OCI-LY7 (cell line): ENCODE data around the gene RXFP1. TPM values are rescaled to one million over a fixed set of nuclear protein-coding genes. Genes with fewer than 3 reads are reported as not detected.

Source experiments
- BruUV-seq: library from RNA; stranded (reverse); fragments of 400-500 nt; replicated peaks from 2 replicates; lab custom pipeline; 2021; lab: Mats Ljungman, UMichigan
- CTCF ChIA-PET: fragments of 300-600 bp; sonication (Branson Sonifier 250); formaldehyde crosslinking; loops from one replicate; lab custom pipeline; 2022; ENCODE audit warnings: antibody characterized with exemption; ENCODE audit not compliant: unreplicated experiment; lab: Charles Lee
- POLR2A ChIA-PET: fragments of 300-600 bp; sonication (Branson Sonifier 250); formaldehyde crosslinking; loops from one replicate; lab custom pipeline; 2022; ENCODE audit warnings: antibody characterized with exemption; lab: Charles Lee
- DNase-seq: peaks from one replicate; pipeline ENCODE4 v3.0.0-alpha.2; 2015; ENCODE audit warnings: low spot score
- H2AFZ ChIP-seq: fragments of 200-600 bp; sonication (generic), shearing (Covaris generic); 2 replicates; pipeline ENCODE4 v1.6.1; 2014; ENCODE audit warnings: mild to moderate bottlenecking, antibody characterized with exemption, low read length, moderate library complexity
- H3K27ac ChIP-seq: fragments of 200-600 bp; sonication (generic); 2 replicates; pipeline ENCODE4 v1.5.1; 2014; ENCODE audit warnings: mixed run types, low read depth, mild to moderate bottlenecking, moderate library complexity, low read length, inconsistent platforms; ENCODE audit not compliant: poor library complexity, severe bottlenecking
- H3K36me3 ChIP-seq: fragments of 200-600 bp; sonication (generic); 2 replicates; pipeline ENCODE4 v1.6.1; 2014; ENCODE audit warnings: mild to moderate bottlenecking, antibody characterized with exemption, low read length, moderate library complexity, mixed read lengths; ENCODE audit not compliant: insufficient read depth
- H3K4me1 ChIP-seq: fragments of 200-600 bp; sonication (generic); 2 replicates; pipeline ENCODE4 v1.5.1; 2014; ENCODE audit warnings: mild to moderate bottlenecking, low read length; ENCODE audit not compliant: insufficient read depth, poor library complexity, severe bottlenecking
- H3K4me2 ChIP-seq: fragments of 200-600 bp; sonication (generic); 2 replicates; pipeline ENCODE4 v1.6.1; 2014; ENCODE audit warnings: mild to moderate bottlenecking, low read length
- H3K4me3 ChIP-seq: fragments of 200-600 bp; sonication (generic); 2 replicates; pipeline ENCODE4 v1.5.1; 2014; ENCODE audit warnings: mild to moderate bottlenecking, low read depth, low read length; ENCODE audit not compliant: poor library complexity, severe bottlenecking
- H3K79me2 ChIP-seq: fragments of 200-600 bp; sonication (generic); 2 replicates; pipeline ENCODE4 v1.6.1; 2016; ENCODE audit warnings: low read depth, mild to moderate bottlenecking, low read length, moderate library complexity, mixed read lengths; ENCODE audit not compliant: insufficient read depth
- H3K9me2 ChIP-seq: fragments of 200-600 bp; sonication (generic); 2 replicates; pipeline ENCODE4 v1.6.1; 2016; ENCODE audit warnings: mild to moderate bottlenecking, low read length, mixed read lengths; ENCODE audit not compliant: insufficient read depth
- H3K9me3 ChIP-seq: fragments of 200-600 bp; sonication (generic); 2 replicates; pipeline ENCODE4 v1.6.1; 2014; ENCODE audit warnings: mild to moderate bottlenecking, mixed run types, low read length, mixed read lengths
- H4K20me1 ChIP-seq: fragments of 200-600 bp; sonication (generic); 2 replicates; pipeline ENCODE4 v1.6.1; 2014; ENCODE audit warnings: mild to moderate bottlenecking, antibody characterized with exemption, low read length, moderate library complexity, mixed read lengths; ENCODE audit not compliant: insufficient read depth
- EZH2phosphoT487 ChIP-seq: fragments of 200-600 bp; sonication (generic); IDR thresholded peaks from 2 replicates; pipeline ENCODE4 v1.6.1; 2018; ENCODE audit warnings: low read depth, borderline replicate concordance, mild to moderate bottlenecking, mixed run types, antibody characterized with exemption, low read length, moderate library complexity, mixed read lengths
- intact Hi-C: fragments of 100-400 bp; cut with micrococcal nuclease; formaldehyde crosslinking; loops from one replicate; pipeline ENCODE4 v1.10.0; 2022; ENCODE audit not compliant: unreplicated experiment
- total RNA-seq, 2 experiments: library from RNA; depleted of rRNA in 1 of 2; stranded (reverse); fragments of >200 nt in 1 of 2; shearing (Covaris generic) in 1 of 2; gene quantifications; 2 replicates each; pipeline ENCODE4 v1.2.3, GENCODE V29; 2014 to 2022
- TF ChIP-seq, protein P1 (sequence below): fragments of 200-600 bp; sonication (generic); conservative IDR thresholded peaks from 2 replicates; pipeline ENCODE4 v1.5.1; 2014; ENCODE audit warnings: mild to moderate bottlenecking, antibody characterized with exemption, low read length, moderate library complexity, mixed read lengths

The RXFP1 gene
- total RNA-seq, 2 experiments from 2014 or later, result not detected

- ChIA-PET CTCF (no interaction called here), POLR2A (no interaction called here)
- DNase-seq, result no peak
- no peaks in the 10 kb centered on the region for H3K4me1 ChIP-seq
- no peak overlapping the region for H3K27ac ChIP-seq
- no peak overlapping the region for H3K4me2 ChIP-seq
- no peaks in the 10 kb centered on the region for H3K36me3 ChIP-seq
- intact Hi-C loops, result no loop called here
- TF ChIP-seq, protein P1, sequence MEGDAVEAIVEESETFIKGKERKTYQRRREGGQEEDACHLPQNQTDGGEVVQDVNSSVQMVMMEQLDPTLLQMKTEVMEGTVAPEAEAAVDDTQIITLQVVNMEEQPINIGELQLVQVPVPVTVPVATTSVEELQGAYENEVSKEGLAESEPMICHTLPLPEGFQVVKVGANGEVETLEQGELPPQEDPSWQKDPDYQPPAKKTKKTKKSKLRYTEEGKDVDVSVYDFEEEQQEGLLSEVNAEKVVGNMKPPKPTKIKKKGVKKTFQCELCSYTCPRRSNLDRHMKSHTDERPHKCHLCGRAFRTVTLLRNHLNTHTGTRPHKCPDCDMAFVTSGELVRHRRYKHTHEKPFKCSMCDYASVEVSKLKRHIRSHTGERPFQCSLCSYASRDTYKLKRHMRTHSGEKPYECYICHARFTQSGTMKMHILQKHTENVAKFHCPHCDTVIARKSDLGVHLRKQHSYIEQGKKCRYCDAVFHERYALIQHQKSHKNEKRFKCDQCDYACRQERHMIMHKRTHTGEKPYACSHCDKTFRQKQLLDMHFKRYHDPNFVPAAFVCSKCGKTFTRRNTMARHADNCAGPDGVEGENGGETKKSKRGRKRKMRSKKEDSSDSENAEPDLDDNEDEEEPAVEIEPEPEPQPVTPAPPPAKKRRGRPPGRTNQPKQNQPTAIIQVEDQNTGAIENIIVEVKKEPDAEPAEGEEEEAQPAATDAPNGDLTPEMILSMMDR, result no peak
- no peak for TF ChIP-seq EZH2phosphoT487
- peaks cover 19% of the 10 kb centered on the region; the same call in 1 of the 2 replicates for H3K79me2 ChIP-seq
- H3K9me2 ChIP-seq, result no peaks in the 10 kb centered on the region
- no peaks in the 10 kb centered on the region for H3K9me3 ChIP-seq
- no peak overlapping the region for H2AFZ ChIP-seq
- no peak overlapping the region for H3K4me3 ChIP-seq
- no peaks in the 10 kb centered on the region; the same call in 1 of the 2 replicates for H4K20me1 ChIP-seq
- BruUV-seq, result no TSS peak
These were observed 154.4 kb downstream of the RXFP1 start for GRCh38 chr4:158676076-158676475.

- Histone ChIP-seq H2AFZ (no peak overlapping the region), H3K4me3 (no peak overlapping the region), H3K4me2 (no peak overlapping the region), H3K36me3 (no peaks in the 10 kb centered on the region), H3K9me2 (no peaks in the 10 kb centered on the region), H3K27ac (no peak overlapping the region), H3K79me2 (peaks cover 4% of the 10 kb centered on the region; the same call in 1 of the 2 replicates), H3K4me1 (no peaks in the 10 kb centered on the region), H3K9me3 (no peaks in the 10 kb centered on the region), H4K20me1 (no peaks in the 10 kb centered on the region)
- ChIA-PET CTCF (no interaction called here), POLR2A (interaction anchor here (0.7 to 1.8 kb wide), 4 partner anchors 9 to 467 kb away, joined by 3 to 6 read pairs (median 4); no protein-coding TSS in a partner anchor)
- TF ChIP-seq, protein P1, result no peak
- no peak for TF ChIP-seq EZH2phosphoT487
- no TSS peak for BruUV-seq
- no peak for DNase-seq
- intact Hi-C loops, result no loop called here
These were observed 157.1 kb downstream of the RXFP1 start for GRCh38 chr4:158678767-158679166.

DNA sequence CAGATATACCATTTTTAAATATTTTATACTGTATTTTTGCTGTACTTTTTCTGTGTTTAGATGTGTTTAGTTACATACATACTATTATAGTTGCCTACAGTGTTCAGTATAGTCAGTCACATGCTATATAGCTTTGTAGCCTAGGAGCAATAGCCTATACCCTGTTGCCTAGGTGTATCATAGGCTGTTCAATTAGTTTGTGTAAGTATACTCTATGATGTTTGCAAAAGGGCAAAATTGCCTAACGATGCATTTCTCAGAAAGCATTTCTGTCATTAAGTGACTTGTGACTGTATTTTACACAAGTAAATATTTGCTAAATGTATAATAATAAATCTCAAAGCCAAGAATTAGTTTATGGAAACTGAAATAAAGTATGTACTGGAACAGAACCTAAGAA is 159.9 kb downstream of the RXFP1 start:
- intact Hi-C loops, result no loop called here
- Histone ChIP-seq H3K9me3 (no peaks in the 10 kb centered on the region), H3K27ac (no peak overlapping the region), H4K20me1 (no peaks in the 10 kb centered on the region), H3K4me1 (no peaks in the 10 kb centered on the region), H2AFZ (no peak overlapping the region), H3K9me2 (no peaks in the 10 kb centered on the region), H3K79me2 (no peaks in the 10 kb centered on the region), H3K4me2 (no peak overlapping the region), H3K36me3 (no peaks in the 10 kb centered on the region), H3K4me3 (no peak overlapping the region)
- TF ChIP-seq EZH2phosphoT487, result no peak
- TF ChIP-seq, protein P1, result no peak
- no TSS peak for BruUV-seq
- POLR2A ChIA-PET, result interaction anchor here (0.5 to 1.3 kb wide), 7 partner anchors 18 to 465 kb away, joined by 3 to 8 read pairs (median 3); no protein-coding TSS in a partner anchor
- no peak for DNase-seq
- CTCF ChIA-PET, result no interaction called here
